GM12891 (cell line): ENCODE results near the gene ALG1.
A peak's percentile ranks its signal among the peaks of the same experiment; 100 is the strongest.
"Not testable (repeated sequence)": the region's sequence is repeated elsewhere in the genome, so short reads cannot be mapped to it uniquely, and the experiment has no call there.

ENCODE experiments used
- DNase-seq: peaks from one replicate; pipeline ENCODE4 v3.0.0; 2011; ENCODE audit warnings: low spot score; ENCODE audit not compliant: insufficient read length
- FAIRE-seq: peaks from 2 replicates; lab custom pipeline; 2011; peaks lifted over from hg19 to GRCh38; lab: Jason Lieb, UNC
- PAX5 ChIP-seq: IDR thresholded peaks from 2 replicates; pipeline ENCODE4 v1.6.1; 2011; ENCODE audit warnings: low read length, moderate library complexity, mild to moderate bottlenecking; ENCODE audit not compliant: insufficient read depth, severe bottlenecking
- POLR2A ChIP-seq: IDR thresholded peaks from 2 replicates; pipeline ENCODE4 v1.6.1; 2011; ENCODE audit warnings: low read depth, low read length, control low read depth
- POLR2AphosphoS5 ChIP-seq: IDR thresholded peaks from 2 replicates; pipeline ENCODE4 v1.6.1; 2011; ENCODE audit warnings: low read depth, low read length, control low read depth
- POU2F2 ChIP-seq: IDR thresholded peaks from 2 replicates; pipeline ENCODE4 v1.6.1; 2011; ENCODE audit warnings: low read depth, mild to moderate bottlenecking, control low read depth, low read length, moderate library complexity
- SPI1 ChIP-seq: IDR thresholded peaks from 2 replicates; pipeline ENCODE4 v1.6.1; 2011; ENCODE audit warnings: low read depth, low read length, control low read depth
- TAF1 ChIP-seq: IDR thresholded peaks from 2 replicates; pipeline ENCODE4 v1.6.1; 2011; ENCODE audit warnings: low read depth, low read length, control low read depth

ALG1 gene

DNA sequence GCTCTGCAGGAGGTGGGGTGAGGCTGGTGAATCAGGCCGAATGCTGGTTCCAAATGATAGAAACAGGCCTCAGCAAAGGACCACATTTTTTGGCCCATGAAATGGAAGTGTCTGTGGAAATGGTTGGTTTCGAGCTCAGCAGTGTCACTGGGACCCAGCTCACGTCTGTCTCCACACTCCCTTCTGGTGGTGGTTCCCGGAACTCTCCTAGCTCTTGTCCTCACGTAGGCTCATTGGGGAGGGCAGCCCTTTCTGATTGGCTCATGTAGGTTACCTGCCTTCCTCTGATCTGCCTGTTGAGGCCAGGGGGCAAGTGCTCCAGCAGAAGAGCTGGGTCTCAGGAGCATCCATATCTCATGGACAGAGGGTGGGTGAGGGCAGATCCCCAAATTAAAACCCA lies 4.0 kb downstream of the ALG1 start:
- TF ChIP-seq TAF1 (no peak), PAX5 (no peak), POU2F2 (no peak), POLR2A (no peak), SPI1 (no peak), POLR2AphosphoS5 (no peak)
- no peak for FAIRE-seq
- DNase-seq: no peak

DNA sequence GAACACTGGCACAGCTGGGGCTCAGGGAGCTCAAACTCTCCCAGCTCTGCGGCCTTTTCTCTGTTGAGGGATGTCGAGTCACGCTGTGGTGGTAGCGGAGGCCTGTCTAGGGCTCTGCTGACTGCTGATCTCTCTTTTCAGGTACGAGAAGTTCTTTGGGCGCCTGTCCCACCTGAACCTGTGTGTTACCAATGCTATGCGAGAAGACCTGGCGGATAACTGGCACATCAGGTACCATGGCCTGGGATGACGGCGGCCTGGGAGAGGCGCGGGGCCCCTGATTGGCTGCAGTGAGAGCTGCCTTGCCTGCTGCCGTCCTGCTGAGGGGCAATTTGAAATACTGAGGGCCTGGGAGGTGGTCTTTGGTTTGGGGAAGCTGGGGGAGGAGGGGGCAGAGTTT lies 5.7 kb downstream of the ALG1 start:
- no peak for DNase-seq
- TF ChIP-seq POLR2A: no peak
- TF ChIP-seq SPI1: no peak
- no peak for TF ChIP-seq TAF1
- TF ChIP-seq POLR2AphosphoS5: no peak
- TF ChIP-seq PAX5: no peak
- no peak for TF ChIP-seq POU2F2
- FAIRE-seq: no peak

DNA sequence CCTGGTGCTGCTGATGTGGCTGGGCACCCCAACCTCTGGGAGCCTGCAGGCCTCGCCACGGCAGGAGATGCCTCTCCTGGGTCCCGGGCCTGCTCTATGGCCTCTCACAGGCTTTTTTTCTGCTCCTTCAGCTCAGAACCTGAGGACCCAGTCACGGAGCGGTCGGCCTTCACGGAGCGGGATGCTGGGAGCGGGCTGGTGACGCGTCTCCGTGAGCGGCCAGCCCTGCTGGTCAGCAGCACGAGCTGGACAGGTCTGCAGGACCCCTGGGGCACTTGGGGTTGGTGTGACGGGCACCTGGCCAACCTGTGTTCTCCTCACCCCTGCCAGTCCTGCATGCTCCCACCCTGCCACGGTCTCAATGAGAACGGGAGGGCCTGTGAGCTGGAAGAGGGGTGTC lies 7.0 kb downstream of the ALG1 start:
- TF ChIP-seq TAF1 (no peak), PAX5 (no peak), POLR2A (no peak), SPI1 (no peak), POLR2AphosphoS5 (no peak), POU2F2 (no peak)
- no peak for DNase-seq
- FAIRE-seq: no peak

DNA sequence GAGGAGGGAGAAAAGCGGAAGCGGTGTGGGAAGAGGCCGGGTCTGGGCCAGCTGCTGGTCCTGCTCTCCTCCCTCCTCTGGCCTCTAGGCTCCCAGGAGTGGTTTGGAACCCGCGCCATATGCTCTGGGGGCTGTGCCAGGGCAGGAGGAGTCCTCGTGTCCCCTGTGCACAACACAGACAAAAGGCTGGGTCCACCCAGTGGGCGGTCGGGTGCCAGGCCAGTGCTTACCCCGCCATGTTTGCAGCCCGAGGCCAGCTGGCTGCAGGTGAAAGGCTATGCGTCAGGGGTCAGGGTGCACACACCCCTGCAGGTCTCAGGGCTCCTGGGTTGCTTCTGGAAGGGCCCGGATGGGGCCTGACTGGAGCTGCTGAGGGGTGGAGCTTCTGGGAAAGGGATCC lies 8.8 kb downstream of the ALG1 start:
- not testable (repeated sequence) for FAIRE-seq, DNase-seq

- DNase-seq, FAIRE-seq: not testable (repeated sequence)
Observed at GRCh38 chr16:5080996-5081395, 9.4 kb downstream of the ALG1 start.

GRCh38 chr16:5083646-5084045 lies 12.0 kb downstream of the ALG1 start:
- not testable (repeated sequence) for FAIRE-seq, DNase-seq

DNA sequence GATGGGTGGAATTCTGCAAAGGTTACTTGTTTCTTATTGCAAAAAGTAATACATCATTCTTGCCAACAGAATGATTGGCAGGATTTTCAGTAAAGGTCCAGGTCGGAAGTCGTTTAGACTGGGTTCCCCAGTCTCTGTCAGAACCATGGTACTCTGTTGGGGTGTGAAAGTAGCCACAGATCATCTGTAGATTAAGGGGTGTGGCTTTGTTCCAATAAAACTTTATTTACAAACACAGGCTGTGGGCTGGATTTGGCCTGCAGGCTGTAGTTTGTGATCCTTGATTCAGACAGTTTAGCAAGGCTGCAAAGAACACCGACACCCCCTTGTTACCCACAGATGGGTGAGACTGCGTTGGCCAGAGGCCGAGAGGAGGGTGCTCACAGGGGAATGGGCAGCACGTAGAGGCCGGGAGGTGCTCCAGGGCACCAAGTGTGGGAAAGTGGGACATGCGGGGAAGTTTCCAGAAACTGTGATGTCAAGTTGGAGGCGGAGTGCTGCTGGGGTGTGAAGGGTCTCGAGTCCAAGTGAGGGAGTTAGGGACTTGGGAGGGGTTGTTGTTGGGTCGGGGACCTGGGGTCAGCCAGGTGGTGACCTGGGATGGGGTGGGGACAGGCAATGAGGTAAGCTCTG lies 12.6 kb downstream of the ALG1 start:
- not testable (repeated sequence) for DNase-seq, FAIRE-seq

DNA sequence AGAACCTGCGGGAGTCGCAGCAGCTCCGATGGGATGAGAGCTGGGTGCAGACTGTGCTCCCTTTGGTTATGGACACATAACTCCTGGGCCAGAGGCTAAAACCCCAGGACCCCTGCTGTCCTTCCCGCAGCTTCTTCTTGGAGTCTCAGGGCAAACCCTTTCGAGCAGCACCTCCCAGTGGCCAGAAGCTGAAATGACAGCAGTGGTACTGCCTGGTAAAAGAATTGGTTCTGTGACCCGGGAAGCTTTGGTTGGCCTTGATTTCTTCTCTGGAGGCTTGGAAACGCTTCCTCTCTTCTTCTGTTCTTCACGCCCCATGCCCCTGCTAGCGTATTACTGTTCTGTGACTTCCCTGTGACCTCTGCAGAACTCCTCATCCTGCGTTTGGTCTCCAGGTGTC lies 13.2 kb downstream of the ALG1 start:
- not testable (repeated sequence) for FAIRE-seq
- DNase-seq: peak; percentile 52

- not testable (repeated sequence) for FAIRE-seq, DNase-seq
Observed at GRCh38 chr16:5085716-5086115, 14.1 kb downstream of the ALG1 start.

DNA sequence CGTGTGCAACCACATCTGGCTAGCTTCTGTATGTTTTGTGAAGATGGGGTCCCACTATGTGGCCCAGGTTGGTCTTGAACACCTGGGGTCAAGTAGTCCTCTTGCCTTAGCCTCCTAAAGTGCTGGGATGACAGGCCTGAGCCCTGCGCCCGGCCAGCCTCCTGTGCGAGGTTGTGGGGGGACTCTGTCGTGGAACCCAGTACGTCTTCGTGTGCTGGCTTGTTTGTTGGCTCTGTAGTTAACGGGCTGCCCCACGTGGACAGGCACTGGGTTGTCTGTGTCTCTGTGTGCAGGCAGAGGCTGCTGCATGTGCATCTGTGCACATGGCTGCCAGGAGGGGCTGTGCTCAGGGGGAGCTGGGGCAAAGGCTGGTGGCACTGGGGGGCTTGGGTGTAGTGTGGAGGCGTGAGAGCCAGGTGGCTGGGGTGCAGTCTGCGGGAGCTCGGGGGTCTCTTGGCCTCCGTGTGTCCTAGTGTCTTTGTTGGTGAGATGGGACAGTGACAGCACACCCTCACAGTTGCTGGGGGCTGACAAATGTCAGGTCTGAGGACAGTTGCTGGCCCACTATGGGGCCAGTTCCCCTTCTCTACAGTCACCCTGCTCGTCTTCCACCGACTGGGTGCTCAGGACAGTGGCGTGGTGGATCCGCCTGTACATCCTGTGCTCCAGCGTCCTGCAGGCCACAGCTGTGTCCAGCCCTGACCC lies 16.6 kb downstream of the ALG1 start:
- DNase-seq, FAIRE-seq: not testable (repeated sequence)

- DNase-seq, FAIRE-seq: not testable (repeated sequence)
Observed at GRCh38 chr16:5088936-5089335, 17.3 kb downstream of the ALG1 start.

GRCh38 chr16:5089911-5090555 lies 18.4 kb downstream of the ALG1 start:
- DNase-seq, FAIRE-seq: not testable (repeated sequence)

- FAIRE-seq, DNase-seq: not testable (repeated sequence)
Observed at GRCh38 chr16:5090592-5090991, 18.9 kb downstream of the ALG1 start.

- DNase-seq, FAIRE-seq: not testable (repeated sequence)
Observed at GRCh38 chr16:5093081-5093480, 21.4 kb downstream of the ALG1 start.

DNA sequence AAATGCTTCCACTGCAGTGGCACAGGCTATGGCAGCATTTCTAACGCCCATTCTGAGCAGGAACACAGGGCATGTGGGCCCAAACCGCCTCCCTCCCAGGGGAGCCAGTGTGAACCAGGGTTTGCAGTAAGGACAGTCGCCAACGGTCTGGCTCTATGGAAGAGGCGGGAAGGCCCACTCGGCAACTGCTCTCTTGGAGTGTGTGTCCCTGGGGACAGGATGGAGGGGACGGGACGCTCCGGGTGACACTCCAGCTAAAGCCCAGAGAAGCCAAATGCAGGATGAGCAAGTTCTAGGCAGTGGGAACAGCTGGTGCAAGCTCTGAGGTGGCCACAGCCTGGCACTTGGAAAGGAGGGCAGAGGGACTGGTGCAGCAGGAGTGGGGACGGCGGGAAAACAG lies 22.1 kb downstream of the ALG1 start:
- FAIRE-seq, DNase-seq: not testable (repeated sequence)

- FAIRE-seq, DNase-seq: not testable (repeated sequence)
Observed at GRCh38 chr16:5095145-5095830, 23.6 kb downstream of the ALG1 start.
